IPS-NIHi7 (cell line): ENCODE data around the gene SLC35E2B.
"Not testable (repeated sequence)": the region's sequence is repeated elsewhere in the genome, so short reads cannot be mapped to it uniquely, and the experiment has no call there.

Experiments
- DNase-seq: peaks from one replicate; pipeline ENCODE4 v3.0.0; 2012; ENCODE audit warnings: mixed read lengths; ENCODE audit errors: extremely low spot score

SLC35E2B gene

GRCh38 chr1:1640081-1640480, 52.5 kb downstream of the SLC35E2B start:
- DNase-seq, result not testable (repeated sequence)

DNA sequence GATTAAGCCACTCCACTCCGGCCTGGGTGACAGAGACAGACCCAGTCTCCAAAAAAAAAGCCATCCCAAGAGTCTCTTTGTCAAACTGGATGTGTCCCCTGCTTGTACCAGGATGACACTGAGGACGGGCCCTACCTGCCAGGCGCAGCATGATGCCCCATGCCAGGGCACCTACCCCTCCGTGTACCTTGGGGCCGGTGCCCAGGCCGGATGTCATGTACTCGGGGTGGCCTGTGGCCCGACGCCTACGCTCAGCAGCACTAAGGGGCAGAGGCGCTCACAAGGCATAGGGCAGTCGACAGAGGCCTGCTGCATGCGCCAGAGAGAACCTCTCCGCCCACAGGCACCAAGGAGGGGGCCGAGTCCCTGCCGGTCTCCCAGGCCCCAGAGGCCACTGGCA, 53.2 kb downstream of the SLC35E2B start:
- not testable (repeated sequence) for DNase-seq

- DNase-seq, result not testable (repeated sequence)
These were observed 54.1 kb downstream of the SLC35E2B start for GRCh38 chr1:1638528-1638927.

- DNase-seq, result not testable (repeated sequence)
These were observed 55.1 kb downstream of the SLC35E2B start for GRCh38 chr1:1637479-1637875.

DNA sequence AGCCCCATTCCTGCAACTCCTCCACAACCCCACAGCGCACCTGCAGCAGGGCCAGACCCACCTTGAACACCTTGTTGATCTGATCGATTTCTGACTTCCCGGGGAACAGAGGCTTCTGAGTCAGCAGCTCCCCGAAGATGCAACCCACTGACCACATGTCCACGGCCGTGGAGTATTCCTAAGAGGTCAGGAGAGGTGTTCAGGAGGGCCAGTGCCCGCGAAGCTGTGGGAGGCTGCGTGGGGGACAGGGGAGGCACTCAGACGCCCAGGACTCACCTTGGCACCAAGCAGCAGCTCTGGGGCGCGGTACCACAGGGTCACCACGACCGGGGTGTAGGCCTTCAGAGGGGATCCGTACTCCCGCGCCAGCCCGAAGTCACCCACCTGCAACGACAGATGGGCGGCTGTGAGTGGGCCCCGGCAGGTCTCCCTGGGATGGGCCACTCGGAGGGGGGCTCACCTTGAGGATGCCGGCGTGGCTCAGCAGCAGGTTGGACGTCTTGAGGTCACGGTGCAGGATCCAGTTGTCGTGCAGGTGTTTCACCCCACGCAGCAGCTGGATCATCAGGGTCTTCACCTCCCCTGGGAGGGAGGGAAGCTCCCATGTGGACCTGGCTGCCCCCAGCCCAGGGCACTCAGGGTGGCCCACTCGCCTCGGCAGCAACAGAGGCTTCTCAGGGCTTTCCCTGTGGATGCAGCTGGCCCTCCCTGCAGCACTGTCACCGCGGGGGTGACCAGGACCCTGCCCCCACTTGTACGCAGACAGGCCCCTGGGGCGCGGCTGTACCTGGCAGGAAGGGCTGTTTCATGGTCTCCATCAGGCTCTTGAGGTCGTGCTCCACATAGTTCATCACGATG, 55.7 kb downstream of the SLC35E2B start:
- DNase-seq, result not testable (repeated sequence)

DNA sequence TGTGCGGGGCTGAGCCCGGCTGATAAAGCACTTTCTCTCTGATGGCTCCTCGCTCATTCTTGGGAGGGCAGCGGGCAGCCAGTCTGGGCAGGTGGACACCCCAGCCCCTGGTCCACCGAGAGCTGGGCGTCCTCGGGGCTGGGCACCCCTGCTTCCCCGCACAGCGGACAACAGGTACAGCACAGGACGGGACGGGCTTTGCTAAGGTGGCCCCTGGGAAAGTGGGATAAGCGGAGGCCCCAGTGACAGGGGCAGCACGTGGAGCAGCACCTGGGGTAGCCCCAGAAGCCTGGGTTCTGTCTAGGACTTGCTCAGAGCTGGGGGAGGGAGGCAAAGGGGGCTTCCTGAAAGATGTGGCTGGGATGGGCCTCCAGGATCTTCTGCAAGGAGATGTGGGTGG, 58.0 kb downstream of the SLC35E2B start:
- not testable (repeated sequence) for DNase-seq

GRCh38 chr1:1633409-1633808, 59.2 kb downstream of the SLC35E2B start:
- not testable (repeated sequence) for DNase-seq

DNA sequence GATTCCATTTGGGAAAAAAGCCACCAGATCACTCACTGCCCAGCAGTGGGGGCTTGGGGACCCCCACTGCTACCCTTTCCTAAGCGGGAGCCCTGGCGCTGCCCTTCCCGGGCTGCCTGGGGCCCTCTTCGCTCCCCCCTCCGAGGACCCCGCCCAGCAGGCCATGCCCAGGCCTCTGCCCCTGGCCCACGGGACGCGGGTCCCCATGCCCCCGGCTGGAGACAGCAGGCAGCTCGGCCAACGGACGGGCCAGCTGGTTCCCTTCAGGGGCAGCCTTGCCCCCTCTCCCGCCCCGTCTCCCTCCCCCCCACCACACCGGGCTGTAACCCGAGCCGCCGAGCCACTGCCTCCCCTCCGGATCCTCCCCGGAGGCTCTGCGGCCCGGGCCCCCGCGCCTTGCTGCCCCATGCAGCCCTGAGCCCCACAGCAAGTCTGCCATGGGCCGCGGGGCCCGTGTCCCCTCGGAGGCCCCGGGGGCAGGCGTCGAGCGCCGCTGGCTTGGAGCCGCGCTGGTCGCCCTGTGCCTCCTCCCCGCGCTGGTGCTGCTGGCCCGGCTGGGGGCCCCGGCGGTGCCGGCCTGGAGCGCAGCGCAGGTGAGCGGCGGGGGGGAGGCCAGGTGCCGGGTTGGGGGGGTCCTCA, 60.7 kb downstream of the SLC35E2B start, which contains the start of gene MMP23B:
MMP23B (plus strand) TSS at position 392 of the 639 bp plus-strand sequence; CDS start at position 438, 46 bp downstream.
- DNase-seq, result peak; percentile 73

- DNase-seq, result peak; percentile 49
These were observed 61.4 kb downstream of the SLC35E2B start for GRCh38 chr1:1630965-1631781.

- DNase-seq, result peak; percentile 94
These were observed 62.2 kb downstream of the SLC35E2B start for GRCh38 chr1:1630191-1630964.

DNA sequence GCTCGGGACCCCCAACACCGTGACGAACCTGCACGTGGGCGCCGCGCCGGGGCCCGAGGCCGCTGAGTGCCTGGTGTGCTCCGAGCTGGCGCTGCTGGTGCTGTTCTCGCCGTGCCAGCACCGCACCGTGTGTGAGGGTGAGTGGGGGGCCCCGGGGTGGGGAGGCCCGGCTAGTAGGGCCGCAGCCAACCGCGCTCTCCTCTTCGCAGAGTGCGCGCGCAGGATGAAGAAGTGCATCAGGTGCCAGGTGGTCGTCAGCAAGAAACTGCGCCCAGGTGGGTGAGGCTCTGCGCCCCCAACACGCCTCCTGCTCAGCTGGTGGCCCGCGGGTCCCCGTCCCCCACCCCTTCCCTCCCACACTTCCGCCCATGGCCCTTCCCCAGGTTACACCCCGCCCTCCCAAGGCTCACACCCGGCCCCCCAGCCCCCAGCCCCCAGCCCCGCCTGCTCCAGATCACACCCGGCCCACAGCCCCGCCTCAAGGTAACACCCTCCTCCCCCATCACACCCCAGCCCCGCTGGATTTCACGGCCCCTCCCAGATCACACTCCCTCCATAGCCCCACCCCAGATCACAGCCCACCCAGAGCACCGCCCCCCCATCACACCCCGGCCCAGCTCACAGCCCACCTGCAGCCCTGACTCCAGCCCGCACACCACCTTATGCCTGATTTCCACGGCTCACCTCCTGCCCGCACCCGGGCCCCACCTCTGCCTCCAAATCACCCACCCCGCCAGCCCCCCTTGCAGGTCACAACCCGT, 63.0 kb downstream of the SLC35E2B start:
- peak; percentile 50 for DNase-seq

DNA sequence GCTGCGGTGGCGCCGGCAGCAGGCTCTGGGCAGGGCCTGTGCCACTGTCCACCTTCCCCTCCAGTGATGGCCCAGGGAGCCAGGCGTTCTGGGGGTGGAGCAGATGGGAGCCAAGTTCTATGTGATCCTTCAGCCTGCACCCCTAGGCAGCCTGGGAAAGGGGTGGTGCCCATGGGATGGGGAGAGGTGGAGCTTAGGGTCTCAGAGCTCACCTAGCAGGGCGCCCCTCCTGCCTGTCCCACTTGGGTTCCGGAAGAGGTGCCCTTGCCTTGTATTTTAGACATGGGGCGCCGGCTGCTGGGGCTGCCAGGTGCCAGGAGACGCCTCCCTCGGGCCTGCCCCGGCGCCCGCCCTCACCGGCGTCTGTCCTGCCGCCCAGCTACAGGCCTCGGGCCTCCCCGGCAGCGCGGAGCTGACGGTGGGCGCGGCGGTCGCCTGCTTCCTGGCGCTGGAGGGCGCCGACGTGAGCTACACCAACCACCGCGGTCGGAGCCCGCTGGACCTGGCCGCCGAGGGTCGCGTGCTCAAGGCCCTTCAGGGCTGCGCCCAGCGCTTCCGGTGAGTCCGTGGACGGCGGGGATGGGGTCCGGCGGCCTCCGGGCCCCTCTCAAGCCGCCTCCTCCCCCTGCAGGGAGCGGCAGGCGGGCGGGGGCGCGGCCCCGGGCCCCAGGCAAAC, 63.7 kb downstream of the SLC35E2B start:
- peak; percentile 62 for DNase-seq

DNA sequence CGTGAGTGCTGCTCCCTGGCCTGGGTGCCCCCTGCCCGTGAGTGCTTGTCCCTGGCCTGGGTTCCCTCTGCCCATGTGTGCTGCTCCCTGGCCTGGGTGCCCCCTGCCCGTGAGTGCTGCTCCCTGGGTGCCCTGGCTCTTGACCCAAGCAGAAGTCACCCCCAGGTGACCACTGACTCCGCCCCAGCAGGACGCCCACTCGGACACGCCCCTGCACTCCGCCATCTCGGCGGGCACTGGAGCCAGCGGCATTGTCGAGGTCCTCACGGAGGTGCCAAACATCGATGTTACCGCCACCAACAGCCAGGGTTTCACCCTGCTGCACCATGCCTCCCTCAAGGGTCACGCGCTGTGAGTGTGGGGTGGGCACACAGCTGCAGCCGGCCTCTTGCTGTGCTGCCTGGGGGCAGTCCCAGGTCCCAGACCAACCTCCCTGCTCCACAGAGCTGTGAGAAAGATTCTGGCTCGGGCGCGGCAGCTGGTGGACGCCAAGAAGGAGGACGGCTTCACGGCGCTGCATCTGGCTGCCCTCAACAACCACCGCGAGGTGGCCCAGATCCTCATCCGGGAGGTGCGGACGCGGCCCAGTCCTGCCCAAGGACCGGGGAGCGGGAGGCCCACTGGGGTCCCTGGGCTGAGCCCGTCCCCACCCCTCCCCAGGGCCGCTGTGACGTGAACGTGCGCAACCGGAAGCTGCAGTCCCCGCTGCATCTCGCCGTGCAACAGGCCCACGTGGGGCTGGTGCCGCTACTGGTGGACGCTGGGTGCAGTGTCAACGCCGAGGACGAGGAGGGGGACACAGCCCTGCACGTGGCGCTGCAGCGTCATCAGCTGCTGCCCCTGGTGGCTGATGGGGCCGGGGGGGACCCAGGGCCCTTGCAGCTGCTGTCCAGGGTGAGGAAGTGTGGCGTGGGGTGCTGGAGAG, 64.5 kb downstream of the SLC35E2B start:
- DNase-seq, result no peak

GRCh38 chr1:1627261-1627828, 65.2 kb downstream of the SLC35E2B start:
- DNase-seq, result no peak

DNA sequence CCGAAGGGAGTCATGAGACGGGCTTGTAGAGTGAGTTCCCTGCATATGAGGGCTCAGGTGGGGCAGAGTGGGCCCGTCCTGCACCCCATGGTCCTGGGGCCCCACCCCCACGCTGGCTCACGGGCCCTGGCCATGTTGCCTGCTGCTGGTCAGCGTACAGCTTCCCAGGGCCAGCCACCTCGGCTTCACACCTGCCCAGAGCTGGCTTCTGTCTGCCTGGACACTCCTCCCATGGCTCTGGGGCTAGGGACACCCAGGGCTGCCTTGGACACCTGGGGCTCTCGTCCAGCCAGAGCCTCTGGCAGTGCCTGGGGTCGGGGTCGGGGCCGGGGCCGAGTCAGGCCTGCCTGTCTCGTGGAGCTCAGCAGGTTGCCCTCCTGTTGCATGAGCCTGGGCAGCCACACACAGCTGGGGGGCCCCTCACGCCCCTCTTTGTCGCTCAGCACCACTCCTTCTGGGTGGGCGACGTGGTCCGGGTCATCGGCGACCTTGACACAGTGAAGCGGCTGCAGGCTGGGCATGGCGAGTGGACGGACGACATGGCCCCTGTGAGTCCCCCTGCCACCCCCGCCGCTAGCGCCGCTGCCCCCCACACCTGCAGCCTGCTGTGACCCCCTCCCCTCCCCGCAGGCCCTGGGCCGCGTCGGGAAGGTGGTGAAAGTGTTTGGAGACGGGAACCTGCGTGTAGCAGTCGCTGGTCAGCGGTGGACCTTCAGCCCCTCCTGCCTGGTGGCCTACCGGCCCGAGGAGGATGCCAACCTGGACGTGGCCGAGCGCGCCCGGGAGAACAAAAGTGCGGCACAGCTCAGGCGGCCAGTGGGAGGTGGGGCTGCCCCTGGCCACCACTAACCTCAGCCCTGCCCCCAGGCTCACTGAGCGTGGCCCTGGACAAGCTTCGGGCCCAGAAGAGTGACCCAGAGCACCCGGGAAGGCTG, 66.1 kb downstream of the SLC35E2B start:
- DNase-seq, result no peak

DNA sequence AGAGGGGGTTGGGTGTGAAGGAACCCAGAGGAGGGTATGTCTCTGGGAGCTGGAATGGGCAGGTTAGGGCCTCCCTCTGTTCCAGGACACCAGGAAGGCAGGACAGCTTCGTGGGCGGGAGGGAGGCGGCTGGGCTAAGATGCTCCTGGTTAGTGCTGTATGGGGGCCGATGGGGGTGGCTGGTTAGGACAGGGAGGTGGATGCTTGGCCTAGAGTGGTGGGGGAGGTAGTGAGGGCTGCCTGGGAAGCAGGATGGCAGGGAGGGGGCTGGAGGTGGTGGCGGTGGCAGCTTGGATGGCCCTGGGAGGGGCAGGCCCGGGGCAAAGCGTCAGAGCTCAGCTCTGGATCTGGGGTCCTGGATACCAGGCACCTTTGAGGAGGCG, 66.8 kb downstream of the SLC35E2B start:
- DNase-seq, result no peak

- DNase-seq, result no peak
These were observed 67.2 kb downstream of the SLC35E2B start for GRCh38 chr1:1625404-1625775.
